NCI-H1417 (cell line): ENCODE results near the gene ZFAND2B.
A peak's percentile ranks its signal among the peaks of the same experiment; 100 is the strongest.
"Not testable (repeated sequence)": the region's sequence is repeated elsewhere in the genome, so short reads cannot be mapped to it uniquely, and the experiment has no call there.

Source experiments
- DNase-seq, 3 experiments: peaks; one replicate each; lab custom pipeline; 2025; lab: John Stamatoyannopoulos, UW

The ZFAND2B gene

DNA sequence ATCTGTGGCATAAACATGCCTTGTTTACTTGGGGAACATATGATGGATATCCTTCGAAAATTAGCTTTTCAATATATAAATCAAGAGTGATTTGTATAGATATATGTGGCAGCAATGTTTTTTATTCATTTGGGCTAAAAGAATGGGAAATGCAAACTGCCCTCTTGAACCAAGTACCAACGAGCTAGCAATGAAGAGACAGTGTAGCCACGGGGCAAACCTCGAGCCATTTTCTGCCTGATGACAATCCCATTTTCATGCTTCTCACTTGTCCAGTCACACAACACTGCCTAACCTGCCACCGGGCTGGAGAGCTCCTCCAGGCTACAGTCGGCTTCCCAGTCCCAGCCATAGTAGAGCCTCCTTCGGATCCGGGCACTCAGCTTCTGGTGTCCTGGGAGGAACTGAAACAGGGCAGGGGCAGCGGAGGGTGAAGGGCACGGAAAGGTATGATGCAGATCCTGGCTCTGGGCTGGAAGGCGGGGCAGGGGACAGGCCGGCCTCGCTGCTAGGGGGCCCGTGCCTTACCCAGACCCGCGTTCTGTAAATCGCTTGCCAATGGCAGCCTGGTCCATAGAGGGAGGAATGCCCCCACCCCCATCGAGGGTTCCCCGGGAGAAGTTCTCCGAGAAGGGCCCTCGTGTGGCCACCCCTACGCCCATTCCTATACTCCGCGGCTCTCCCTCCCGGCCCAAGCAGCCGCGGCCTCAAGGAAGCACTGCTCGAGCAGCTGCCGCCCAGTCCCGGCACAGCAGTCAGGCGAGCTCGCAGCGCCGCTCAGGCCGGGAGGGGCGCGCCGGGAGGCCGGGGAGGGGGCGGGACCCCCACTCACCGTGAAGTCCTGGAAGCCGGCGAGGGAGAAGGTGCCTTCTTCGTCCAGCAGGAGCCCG lies 30.4 kb upstream of the ZFAND2B start:
- peak in 1 of 3 experiments; percentile 85 for DNase-seq

DNA sequence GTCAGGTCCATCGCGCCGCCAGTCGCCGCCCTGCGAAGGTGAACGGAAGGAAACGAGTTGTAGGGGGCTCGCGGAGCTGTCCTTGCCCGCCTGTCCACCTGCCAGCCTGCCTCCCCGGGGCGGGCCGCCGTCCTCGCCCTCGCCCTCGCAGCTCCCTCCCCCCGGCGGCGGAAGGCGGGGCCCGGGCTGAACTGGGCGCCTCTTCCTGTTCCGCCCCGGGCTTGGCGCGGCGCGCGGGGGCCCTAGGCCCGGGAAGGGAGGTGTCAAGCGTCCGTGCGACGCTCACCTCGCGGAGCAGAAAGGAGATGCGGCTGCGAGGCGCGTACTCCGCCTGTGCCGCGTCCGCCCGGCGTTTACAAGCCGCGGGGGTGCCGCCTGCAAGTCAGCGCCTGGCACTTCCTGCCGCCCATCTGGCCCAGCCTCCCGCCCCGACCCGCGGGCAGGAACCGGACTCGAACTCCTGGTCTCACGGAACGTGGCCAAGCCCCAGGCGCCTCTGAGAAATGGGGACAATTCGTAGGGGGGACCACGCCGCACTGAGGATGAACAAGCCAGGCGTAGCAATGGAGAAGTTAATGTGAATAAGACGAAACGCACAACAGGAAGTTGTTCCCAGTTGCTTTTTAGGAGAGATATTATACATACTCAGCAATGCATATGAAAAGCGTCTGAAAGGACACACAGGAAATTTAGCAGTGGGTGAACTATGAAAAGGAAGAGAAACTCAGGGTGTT lies 29.6 kb upstream of the ZFAND2B start, which contains the start of gene CNPPD1:
CNPPD1 (minus strand) TSS at position 108 of the 734 bp plus-strand sequence; CDS start at position 11, 97 bp downstream.
- peak; percentile 67 to 91 (median 90) for DNase-seq

DNA sequence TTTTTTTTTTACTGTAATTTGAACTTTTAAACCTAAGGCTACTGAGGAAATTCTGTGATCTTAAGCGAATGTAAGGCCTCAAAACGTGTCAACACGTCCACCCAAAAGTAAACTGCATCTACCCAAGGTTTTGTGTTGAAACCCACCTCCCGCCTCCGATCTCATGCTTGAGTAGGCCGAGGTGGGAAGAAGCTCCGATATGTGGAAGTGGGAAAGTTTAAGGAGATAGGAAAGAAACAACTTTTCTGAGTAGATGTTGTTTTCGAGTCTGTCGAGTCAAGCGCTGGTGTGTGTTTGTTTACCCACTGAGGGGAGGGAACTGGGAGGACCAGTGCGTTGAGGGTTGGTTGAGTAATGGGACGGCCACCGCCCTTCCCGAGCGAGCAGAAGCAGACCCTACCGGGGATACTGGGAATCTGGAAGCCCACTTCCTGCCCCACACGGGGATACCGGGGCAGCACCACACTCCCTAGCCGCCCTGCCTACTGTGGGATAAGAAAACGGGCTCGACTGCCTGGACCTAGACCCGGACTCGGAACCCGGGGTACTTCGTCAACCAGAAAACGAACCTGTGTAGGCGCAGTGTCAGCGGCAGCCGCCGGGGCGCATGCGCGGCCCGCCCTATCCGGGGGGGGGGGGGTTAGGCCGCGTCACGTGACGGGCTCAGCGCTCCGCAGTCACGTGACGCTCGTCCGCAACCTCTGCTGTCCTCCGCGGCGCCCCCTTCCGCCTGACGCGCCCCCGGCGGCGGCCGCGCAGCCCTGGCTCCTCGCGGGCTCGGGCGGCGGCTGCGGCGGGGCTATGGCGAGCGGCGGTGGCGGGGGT lies 28.8 kb upstream of the ZFAND2B start, which contains the start of gene RETREG2:
RETREG2 (plus strand) TSS at position 724 of the 825 bp plus-strand sequence; CDS start at position 802, 78 bp downstream.
- peak; percentile 77 to 94 (median 90) for DNase-seq

DNA sequence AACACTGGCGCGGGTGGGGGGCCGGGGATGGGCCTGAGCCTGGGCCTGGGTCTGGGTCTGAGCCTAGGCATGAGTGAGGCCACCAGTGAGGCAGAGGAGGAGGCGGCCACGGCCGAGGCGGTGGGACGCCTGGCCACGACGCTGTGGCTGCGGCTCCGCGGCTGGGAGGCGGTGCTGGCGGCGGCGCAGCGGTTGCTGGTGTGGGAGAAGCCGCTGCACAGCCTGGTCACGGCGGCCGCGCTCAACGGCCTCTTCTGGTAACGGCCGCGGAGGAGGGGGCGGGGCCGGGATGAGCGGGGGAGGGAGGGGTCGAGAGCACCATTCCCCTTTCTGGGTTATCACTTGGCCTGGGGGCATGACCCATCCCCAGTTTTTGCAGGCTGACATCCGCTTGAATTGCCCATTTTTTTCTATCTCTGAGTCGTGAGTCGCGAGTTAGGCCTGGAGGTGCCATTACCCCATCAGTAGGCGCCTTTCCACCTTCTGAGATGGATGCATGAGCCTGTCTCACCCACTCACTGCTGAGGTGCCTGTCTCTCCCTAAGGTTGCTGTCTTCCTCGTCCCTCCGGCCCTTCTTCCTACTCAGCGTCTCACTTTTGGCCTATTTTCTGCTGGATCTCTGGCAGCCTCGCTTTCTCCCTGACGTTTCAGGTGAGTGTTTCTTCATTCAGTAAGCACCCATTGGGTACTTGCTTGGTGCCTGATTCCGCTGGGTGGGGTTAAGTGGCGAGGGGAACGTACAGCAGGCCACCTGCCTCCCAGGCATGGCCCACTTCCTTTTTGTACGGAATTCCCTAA lies 28.0 kb upstream of the ZFAND2B start:
- DNase-seq: peak in 2 of 3 experiments; percentile 17 to 78

DNA sequence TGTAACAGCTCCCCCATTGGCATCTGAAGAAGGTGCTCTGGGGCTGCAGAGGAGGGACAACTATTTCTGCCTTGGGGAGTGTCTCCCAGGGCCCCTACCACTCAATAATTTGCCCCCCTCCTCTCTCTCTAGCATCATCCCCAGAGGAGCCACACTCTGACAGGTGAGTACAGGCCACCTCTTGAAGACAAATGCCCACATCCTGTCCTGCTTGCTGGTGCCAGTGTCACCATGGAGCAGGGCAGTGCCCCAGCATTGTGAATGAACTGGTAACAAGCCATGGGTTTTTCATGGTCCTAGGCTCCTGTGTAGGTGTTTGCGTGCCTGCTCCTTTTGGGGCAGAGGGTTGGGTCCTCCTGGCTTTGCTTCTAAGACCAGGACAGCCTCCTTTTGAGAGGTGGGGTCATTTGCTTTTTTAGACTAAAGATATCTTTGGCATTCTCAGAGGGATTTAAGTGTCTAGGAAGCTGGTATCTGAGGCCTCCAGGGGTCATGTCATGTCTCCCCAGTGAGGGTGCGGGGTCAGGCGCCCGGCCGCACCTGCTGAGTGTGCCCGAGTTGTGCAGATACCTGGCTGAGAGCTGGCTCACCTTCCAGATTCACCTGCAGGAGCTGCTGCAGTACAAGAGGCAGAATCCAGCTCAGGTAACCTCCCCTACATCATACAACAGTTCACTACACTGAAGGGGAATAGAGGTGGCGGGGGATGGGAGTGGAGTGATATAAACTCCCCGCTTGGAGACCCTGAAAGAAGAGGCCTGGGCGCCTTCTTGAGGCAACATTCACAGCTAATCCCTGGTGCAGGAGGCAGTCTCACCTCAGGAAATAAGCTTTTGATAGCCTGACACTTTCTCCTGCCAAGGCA lies 26.7 kb upstream of the ZFAND2B start:
- no peak for DNase-seq

DNA sequence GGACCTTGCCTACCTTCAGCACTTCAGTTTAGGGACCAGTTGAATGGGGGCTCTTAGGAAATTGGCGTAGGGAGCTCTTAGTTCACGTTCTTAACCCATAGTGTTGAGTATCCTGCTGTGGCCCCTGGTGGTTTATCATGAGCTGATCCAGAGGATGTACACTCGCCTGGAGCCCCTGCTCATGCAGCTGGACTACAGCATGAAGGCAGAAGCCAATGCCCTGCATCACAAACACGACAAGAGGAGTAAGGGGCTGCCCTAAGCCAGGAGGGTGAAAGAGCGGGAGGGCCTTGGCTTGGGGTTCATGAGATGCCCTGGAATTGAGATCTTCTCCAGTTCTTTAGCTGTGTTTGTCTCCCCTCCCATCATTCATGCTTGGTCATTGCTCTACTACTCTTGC lies 25.6 kb upstream of the ZFAND2B start:
- DNase-seq: no peak

DNA sequence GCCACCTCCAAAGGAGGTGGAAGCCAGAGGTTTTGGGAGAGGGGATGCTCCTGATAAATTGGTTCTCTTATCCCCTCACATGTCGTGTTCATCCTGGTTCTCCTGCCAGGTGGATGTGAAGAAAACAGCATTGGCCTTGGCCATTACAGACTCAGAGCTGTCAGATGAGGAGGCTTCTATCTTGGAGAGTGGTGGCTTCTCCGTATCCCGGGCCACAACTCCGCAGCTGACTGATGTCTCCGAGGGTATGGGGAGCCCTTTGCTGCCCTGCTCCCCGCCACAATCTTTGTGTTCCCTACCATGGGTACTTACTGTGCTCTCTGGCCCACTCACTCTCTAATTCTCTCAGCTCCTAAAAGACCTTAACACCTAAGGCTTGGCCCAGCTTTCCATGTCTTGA lies 25.1 kb upstream of the ZFAND2B start:
- no peak for DNase-seq

DNA sequence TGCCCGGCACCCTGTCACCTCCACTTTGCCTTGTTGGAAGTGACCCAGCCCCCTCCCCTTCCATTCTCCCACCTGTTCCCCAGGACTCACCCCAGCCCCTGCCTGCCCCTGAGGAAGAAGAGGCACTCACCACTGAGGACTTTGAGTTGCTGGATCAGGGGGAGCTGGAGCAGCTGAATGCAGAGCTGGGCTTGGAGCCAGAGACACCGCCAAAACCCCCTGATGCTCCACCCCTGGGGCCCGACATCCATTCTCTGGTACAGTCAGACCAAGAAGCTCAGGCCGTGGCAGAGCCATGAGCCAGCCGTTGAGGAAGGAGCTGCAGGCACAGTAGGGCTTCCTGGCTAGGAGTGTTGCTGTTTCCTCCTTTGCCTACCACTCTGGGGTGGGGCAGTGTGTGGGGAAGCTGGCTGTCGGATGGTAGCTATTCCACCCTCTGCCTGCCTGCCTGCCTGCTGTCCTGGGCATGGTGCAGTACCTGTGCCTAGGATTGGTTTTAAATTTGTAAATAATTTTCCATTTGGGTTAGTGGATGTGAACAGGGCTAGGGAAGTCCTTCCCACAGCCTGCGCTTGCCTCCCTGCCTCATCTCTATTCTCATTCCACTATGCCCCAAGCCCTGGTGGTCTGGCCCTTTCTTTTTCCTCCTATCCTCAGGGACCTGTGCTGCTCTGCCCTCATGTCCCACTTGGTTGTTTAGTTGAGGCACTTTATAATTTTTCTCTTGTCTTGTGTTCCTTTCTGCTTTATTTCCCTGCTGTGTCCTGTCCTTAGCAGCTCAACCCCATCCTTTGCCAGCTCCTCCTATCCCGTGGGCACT lies 24.0 kb upstream of the ZFAND2B start:
- DNase-seq: no peak

DNA sequence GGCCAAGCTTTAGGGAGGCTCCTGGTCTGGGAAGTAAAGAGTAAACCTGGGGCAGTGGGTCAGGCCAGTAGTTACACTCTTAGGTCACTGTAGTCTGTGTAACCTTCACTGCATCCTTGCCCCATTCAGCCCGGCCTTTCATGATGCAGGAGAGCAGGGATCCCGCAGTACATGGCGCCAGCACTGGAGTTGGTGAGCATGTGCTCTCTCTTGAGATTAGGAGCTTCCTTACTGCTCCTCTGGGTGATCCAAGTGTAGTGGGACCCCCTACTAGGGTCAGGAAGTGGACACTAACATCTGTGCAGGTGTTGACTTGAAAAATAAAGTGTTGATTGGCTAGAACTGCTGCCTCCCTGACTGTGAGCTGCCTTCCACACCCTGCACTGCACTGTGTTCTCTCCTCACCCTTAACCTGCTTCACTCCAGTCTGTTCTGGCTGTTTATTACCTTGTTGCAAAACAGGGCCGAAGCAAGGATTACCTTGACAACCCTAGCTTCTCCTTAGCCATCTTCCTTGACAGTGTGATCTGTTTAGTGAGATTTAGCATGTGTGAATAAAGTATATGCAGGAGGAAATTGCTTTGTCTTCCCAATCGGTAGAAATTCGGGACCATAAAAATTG lies 23.3 kb upstream of the ZFAND2B start:
- DNase-seq: no peak

DNA sequence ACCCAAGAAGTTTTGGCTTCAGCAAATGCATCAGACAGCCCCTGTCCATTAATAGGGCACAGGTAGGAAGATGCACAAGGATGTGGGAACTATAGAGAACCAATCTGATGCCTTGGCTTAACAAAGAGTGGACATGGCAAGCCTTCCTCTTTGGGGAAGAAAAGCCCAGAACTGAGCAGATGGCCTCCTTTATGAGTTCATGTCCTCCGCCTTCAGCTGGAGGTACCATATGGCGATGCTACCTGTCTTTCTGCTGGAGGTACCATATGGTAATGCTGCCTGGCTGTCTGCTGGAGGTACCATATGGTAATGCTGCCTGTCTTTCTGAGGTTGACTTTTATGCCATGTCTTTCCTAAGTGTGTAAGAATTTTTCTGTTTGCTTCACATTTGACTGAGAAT lies 22.5 kb upstream of the ZFAND2B start:
- DNase-seq: no peak

DNA sequence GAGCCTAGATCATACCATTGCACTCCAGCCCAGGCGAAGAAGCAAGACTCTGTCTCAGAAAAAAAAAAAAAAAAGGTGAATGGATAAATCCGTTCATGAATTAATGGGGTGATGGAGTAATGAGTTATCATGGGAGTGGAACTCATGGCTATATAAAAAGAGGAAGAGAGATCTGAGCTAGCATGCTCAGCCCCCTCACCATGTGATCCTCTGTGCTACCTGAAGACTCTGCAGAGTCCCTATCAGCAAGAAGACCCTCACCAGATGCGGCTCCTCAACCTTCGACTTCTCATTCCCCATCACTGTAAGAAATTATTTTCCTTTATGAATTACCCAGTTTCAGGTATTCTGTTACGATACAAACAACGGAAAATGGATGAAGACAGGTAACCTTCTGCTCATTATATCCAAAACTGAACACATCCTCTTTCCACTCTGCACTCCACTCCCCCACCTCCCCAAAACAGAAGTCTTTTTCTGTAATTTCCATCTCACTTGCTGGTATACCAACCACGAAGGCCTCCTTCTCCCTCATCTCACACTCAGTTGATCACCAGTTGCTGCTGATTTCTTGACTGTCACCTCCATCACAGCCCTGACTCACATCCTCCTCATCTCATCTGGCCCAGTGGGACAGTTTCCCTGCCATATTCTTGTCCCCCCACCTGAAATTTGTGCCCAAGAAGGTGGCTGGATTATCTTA lies 19.7 kb upstream of the ZFAND2B start:
- no peak for DNase-seq

DNA sequence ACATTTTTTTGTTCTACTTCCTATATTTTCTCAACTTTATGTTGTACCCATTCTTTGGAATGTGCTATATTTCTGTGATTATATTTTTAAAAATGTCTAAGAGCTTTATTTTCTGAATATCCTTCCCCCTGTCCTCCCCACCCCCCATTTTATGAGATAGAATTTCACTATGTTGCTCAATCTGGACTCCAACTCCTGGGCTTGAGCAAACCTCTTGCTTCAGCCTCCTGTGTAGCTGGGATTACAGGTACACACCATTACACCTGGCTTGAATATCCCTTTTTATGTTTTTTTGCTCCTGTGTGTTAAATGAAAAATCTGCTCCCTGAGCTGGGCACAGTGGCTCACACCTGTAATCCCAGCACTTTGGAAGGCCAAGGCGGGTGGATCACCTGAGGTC lies 9.2 kb upstream of the ZFAND2B start:
- DNase-seq: no peak

DNA sequence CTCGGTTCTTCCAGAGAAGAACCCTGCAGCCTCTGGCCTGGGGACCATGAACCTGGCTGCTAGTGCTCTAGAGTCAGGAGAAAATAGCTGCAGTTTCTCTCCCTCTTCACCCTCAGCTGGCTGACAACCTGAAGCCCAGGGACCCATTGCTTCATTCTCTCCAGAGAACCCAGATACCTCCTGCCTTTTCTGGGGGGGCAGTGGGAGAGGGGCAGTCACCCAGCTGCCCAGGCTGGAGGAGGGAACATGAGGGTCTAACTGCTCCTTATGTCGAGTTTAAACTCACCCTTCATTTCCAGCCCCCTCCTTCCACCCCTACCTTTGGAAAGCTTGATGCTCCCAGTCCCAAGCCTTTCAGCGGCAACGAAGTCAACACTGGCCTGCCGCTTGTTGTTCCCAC lies 7.6 kb upstream of the ZFAND2B start:
- DNase-seq: no peak

DNA sequence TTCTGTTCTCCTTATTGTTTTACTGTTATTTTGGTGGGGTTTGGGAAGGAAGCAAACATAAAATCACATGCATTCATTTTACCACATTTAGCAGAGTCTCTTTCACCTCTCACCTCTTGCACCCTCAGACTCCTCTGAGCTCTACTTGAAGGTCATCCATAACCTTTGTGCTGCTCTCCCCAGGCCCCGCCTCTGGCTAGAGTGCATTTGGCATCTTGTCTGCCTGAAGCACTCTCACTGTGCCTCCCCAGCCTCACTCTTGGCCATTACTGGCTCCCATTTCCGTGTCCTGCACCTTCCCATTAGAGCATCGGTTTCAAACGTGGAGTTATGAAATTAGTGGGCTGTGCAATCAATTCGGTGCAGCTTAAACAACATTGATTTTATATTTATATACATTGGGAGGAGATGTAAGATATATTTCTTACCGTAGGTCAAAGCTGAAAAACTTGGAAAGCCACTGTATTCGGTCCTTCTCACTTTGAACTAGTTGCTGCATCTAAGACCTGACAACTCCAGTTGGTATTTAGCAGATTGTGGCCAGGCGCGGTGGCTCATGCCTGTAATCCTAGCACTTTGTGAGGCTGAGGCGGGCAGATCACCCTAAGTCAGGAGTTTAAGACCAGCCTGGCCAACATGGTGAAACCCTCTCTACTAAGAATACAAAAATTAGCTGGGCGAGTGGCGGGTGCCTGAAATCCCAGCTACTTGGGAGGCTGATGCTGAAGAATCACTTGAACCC lies 6.9 kb upstream of the ZFAND2B start:
- DNase-seq: no peak

DNA sequence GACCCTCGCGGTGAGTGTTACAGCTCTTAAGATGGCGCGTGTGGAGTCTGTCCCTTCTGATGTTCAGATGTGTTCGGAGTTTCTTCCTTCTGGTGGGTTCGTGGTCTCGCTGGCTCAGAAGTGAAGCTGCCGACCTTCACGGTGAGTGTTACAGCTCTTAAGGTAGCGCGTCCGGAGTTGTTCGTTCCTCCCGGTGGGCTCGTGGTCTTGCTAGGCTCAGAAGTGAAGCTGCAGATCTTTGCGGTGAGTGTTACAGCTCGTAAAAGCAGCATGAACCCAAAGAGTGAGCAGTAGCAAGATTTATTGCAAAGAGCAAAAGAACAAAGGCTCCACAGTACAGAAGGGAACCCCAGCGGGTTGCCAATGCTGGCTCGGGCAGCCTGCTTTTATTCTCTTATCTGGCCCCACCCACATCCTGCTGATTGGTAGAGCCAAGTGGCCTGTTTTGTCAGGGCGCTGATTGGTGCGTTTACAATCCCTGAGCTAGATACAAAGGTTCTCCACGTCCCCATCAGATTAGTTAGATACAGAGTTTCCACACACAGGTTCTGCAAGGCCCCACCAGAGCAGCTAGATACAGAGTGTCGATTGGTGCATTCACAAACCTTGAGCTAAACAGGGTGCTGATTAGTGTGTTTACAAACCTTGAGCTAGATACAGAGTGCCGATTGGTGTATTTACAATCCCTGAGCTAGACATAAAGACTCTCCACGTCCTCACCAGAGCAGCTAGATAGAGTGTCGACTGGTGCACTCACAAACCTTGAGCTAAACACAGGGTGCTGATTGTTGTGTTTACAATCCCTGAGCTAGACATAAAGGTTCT lies 5.9 kb upstream of the ZFAND2B start:
- not testable (repeated sequence) for DNase-seq

DNA sequence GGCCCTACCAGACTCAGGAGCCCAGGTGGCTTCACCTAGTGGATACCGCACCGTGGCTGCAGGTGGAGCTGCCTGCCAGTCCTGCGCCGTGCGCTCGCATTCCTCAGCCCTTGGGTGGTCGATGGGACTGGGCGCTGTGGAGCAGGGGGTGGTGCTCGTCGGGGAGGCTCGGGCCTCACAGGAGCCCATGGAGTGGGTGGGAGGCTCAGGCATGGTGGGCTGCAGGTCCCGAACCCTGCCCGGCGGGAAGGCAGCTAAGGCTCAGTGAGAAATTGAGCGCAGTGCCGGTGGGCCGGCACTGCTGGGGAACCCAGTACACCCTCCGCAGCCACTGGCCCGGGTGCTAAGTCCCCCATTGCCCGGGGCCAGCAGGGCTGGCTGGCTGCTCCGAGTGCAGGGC lies 5.3 kb upstream of the ZFAND2B start:
- DNase-seq: not testable (repeated sequence)
